H9 (cell line): Measurements from ENCODE around the gene LARP4B. TPM values are rescaled to one million over a fixed set of nuclear protein-coding genes. Genes with fewer than 3 reads are reported as not detected.

Experiments
- DNase-seq: peaks from one replicate; pipeline ENCODE4 v3.0.0-alpha.2; 2017
- H2AFZ ChIP-seq: one replicate; pipeline ENCODE4 v1.6.1; 2013; ENCODE audit warnings: mild to moderate bottlenecking, low read length, control low read depth, moderate library complexity
- H2AK5ac ChIP-seq: 2 replicates; pipeline ENCODE4 v1.6.1; 2013; ENCODE audit warnings: low read length, control low read depth, mixed read lengths; ENCODE audit not compliant: insufficient read length
- H2BK120ac ChIP-seq: one replicate; pipeline ENCODE4 v1.6.1; 2013; ENCODE audit warnings: low read depth, mild to moderate bottlenecking, low read length, control low read depth, inconsistent platforms; ENCODE audit not compliant: poor library complexity, severe bottlenecking
- H2BK12ac ChIP-seq: 2 replicates; pipeline ENCODE4 v1.6.1; 2013; ENCODE audit warnings: low read length, control low read depth, mixed read lengths, low read depth; ENCODE audit not compliant: insufficient read length
- H2BK15ac ChIP-seq: 2 replicates; pipeline ENCODE4 v1.6.1; 2013; ENCODE audit warnings: low read depth, low read length, control low read depth
- H2BK20ac ChIP-seq: one replicate; pipeline ENCODE4 v1.6.1; 2013; ENCODE audit warnings: low read depth, mild to moderate bottlenecking, low read length, control low read depth, inconsistent platforms; ENCODE audit not compliant: poor library complexity, severe bottlenecking
- H2BK5ac ChIP-seq: 2 replicates; pipeline ENCODE4 v1.6.1; 2013; ENCODE audit warnings: low read length, control low read depth, mixed read lengths; ENCODE audit not compliant: insufficient read length
- H3K14ac ChIP-seq: 2 replicates; pipeline ENCODE4 v1.6.1; 2013; ENCODE audit warnings: low read length, control low read depth; ENCODE audit not compliant: insufficient read depth
- H3K18ac ChIP-seq: 2 replicates; pipeline ENCODE4 v1.6.1; 2013; ENCODE audit warnings: low read depth, mild to moderate bottlenecking, mixed read lengths, low read length, control low read depth; ENCODE audit not compliant: insufficient read length
- H3K23ac ChIP-seq: 2 replicates; pipeline ENCODE4 v1.6.1; 2013; ENCODE audit warnings: low read length, control low read depth, mixed read lengths, low read depth; ENCODE audit not compliant: insufficient read length
- H3K23me2 ChIP-seq: 2 replicates; pipeline ENCODE4 v1.6.1; 2013; ENCODE audit warnings: low read depth, mild to moderate bottlenecking, mixed read lengths, low read length, control low read depth; ENCODE audit not compliant: insufficient read length, poor library complexity, severe bottlenecking
- H3K27ac ChIP-seq: 2 replicates; pipeline ENCODE4 v1.5.1; 2013; ENCODE audit warnings: low read length, control low read depth, mixed read lengths, low read depth; ENCODE audit not compliant: insufficient read length
- H3K27me3 ChIP-seq: 2 replicates; pipeline ENCODE4 v1.6.1; 2013; ENCODE audit warnings: low read length, control low read depth, inconsistent platforms; ENCODE audit not compliant: insufficient read depth
- H3K4ac ChIP-seq: 2 replicates; pipeline ENCODE4 v1.6.1; 2013; ENCODE audit warnings: low read depth, mild to moderate bottlenecking, control low read depth, inconsistent platforms, low read length, moderate library complexity
- H3K4me1 ChIP-seq: 2 replicates; pipeline ENCODE4 v1.6.1; 2013; ENCODE audit warnings: low read length, control low read depth, inconsistent platforms; ENCODE audit not compliant: insufficient read depth
- H3K4me2 ChIP-seq: 2 replicates; pipeline ENCODE4 v1.6.1; 2013; ENCODE audit warnings: low read length, control low read depth, mixed read lengths; ENCODE audit not compliant: insufficient read length, insufficient read depth
- H3K56ac ChIP-seq: 2 replicates; pipeline ENCODE4 v1.6.1; 2013; ENCODE audit warnings: low read depth, mild to moderate bottlenecking, mixed read lengths, low read length, control low read depth; ENCODE audit not compliant: insufficient read length
- H3K79me1 ChIP-seq: 2 replicates; pipeline ENCODE4 v1.6.1; 2013; ENCODE audit warnings: low read depth, mild to moderate bottlenecking, moderate library complexity, low read length, control low read depth, inconsistent platforms; ENCODE audit not compliant: insufficient read depth, poor library complexity, severe bottlenecking
- H3K79me2 ChIP-seq: 2 replicates; pipeline ENCODE4 v1.6.1; 2013; ENCODE audit warnings: low read length, control low read depth, inconsistent platforms; ENCODE audit not compliant: insufficient read depth
- H3K9ac ChIP-seq: 2 replicates; pipeline ENCODE4 v1.6.1; 2013; ENCODE audit warnings: low read length, control low read depth, mixed read lengths; ENCODE audit not compliant: insufficient read length; ENCODE audit errors: extremely low read depth
- H3K9me3 ChIP-seq: one replicate; pipeline ENCODE4 v1.6.1; 2013; ENCODE audit warnings: low read depth, low read length, inconsistent platforms; ENCODE audit not compliant: control insufficient read depth
- H3T11ph ChIP-seq: one replicate; pipeline ENCODE4 v1.6.1; 2013; ENCODE audit warnings: mild to moderate bottlenecking, low read length, control low read depth, inconsistent platforms
- H4K20me1 ChIP-seq: one replicate; pipeline ENCODE4 v1.6.1; 2013; ENCODE audit not compliant: control insufficient read depth, insufficient read length, insufficient read depth
- H4K5ac ChIP-seq: 2 replicates; pipeline ENCODE4 v1.6.1; 2013; ENCODE audit warnings: low read depth, mild to moderate bottlenecking, mixed read lengths, low read length, control low read depth; ENCODE audit not compliant: insufficient read length
- H4K8ac ChIP-seq: replicated peaks from 2 replicates; pipeline ENCODE4 v1.6.1; 2013; ENCODE audit warnings: low read length, control low read depth, mixed read lengths, low read depth; ENCODE audit not compliant: insufficient read length
- H4K91ac ChIP-seq: 2 replicates; pipeline ENCODE4 v1.6.1; 2013; ENCODE audit warnings: low read depth, mild to moderate bottlenecking, moderate library complexity, mixed read lengths, low read length, control low read depth; ENCODE audit not compliant: insufficient read length
- H3K27ac Mint-ChIP-seq, 3 experiments: 2 replicates in 2 of 3; 3 replicates in 1 of 3; pipeline ENCODE4 v1.8.0; 2020 to 2021; ENCODE audit warnings: mixed read lengths in 3 of 3, mild to moderate bottlenecking in 1 of 3, moderate library complexity in 1 of 3
- H3K27me3 Mint-ChIP-seq: 2 replicates; pipeline ENCODE4 v1.8.0; 2021; ENCODE audit warnings: low read depth, mild to moderate bottlenecking, moderate library complexity, mixed read lengths
- H3K36me3 Mint-ChIP-seq, 3 experiments: 2 replicates in 2 of 3; 3 replicates in 1 of 3; pipeline ENCODE4 v1.8.0; 2020 to 2021; ENCODE audit warnings: low read depth in 3 of 3, mixed read lengths in 3 of 3; ENCODE audit not compliant: insufficient read depth in 1 of 3
- H3K4me1 Mint-ChIP-seq, 2 experiments: 2 replicates each; pipeline ENCODE4 v1.8.0; 2020; ENCODE audit warnings: mixed read lengths in 2 of 2
- H3K4me3 Mint-ChIP-seq, 2 experiments: 2 replicates in 1 of 2; 3 replicates in 1 of 2; pipeline ENCODE4 v1.8.0; 2020 to 2021; ENCODE audit warnings: mild to moderate bottlenecking in 2 of 2, mixed read lengths in 2 of 2, moderate library complexity in 1 of 2
- H3K9me3 Mint-ChIP-seq, 2 experiments: 2 replicates in 1 of 2; 3 replicates in 1 of 2; pipeline ENCODE4 v1.8.0; 2020; ENCODE audit warnings: mild to moderate bottlenecking in 2 of 2, mixed read lengths in 2 of 2, moderate library complexity in 1 of 2
- CTCF ChIP-seq: fragments of 200-600 bp; sonication (generic); conservative IDR thresholded peaks from 3 replicates; pipeline ENCODE4 v1.8.0; 2021; ENCODE audit warnings: antibody characterized with exemption, mild to moderate bottlenecking
- WGBS: extraction: QIAGEN DNeasy Blood & Tissue Kit; methylation state at CpG from one replicate; pipeline ENCODE4 v1.1.7; 2013; ENCODE audit warnings: missing lambda C conversion rate, low lambda C conversion rate, mixed read lengths; ENCODE audit not compliant: insufficient read length; ENCODE audit errors: extremely low coverage; 5-methylcytosine and 5-hydroxymethylcytosine counted together
- total RNA-seq: library from RNA; stranded (reverse); gene quantifications from 2 replicates; pipeline ENCODE4 v1.2.1, GENCODE V29; 2021

The LARP4B gene
- total RNA-seq, 1 experiment from 2014 or later, result 88.9 TPM

- no CpG with 5 or more reads among the region's 12 CpGs for WGBS
Observed at GRCh38 chr10:822661-823367, 108.7 kb downstream of the LARP4B start.

More at GRCh38 chr10:822661-823367, 108.7 kb downstream of the LARP4B start:
- H3K18ac ChIP-seq, result no peak overlapping the region
- H3K27me3 ChIP-seq, result no peaks in the 10 kb centered on the region
- no peak overlapping the region for H2AFZ ChIP-seq
- H2BK120ac ChIP-seq, result no peak overlapping the region
- H3K4me1 ChIP-seq, result no peaks in the 10 kb centered on the region
- no peak overlapping the region for H3K4me2 ChIP-seq
- H3T11ph ChIP-seq, result no peak overlapping the region
- H3K4me3 Mint-ChIP-seq, result no peak overlapping the region
- H3K14ac ChIP-seq, result no peak overlapping the region
- no peak overlapping the region for H3K27ac Mint-ChIP-seq
- no peak overlapping the region for H2BK20ac ChIP-seq
- no peak overlapping the region for H4K5ac ChIP-seq
- H2AK5ac ChIP-seq, result no peak overlapping the region
- H2BK12ac ChIP-seq, result no peak overlapping the region
- H3K4me1 Mint-ChIP-seq, result no peaks in the 10 kb centered on the region
- no peak for TF ChIP-seq CTCF
- H3K9me3 Mint-ChIP-seq, result no peaks in the 10 kb centered on the region
- no peak overlapping the region for H2BK5ac ChIP-seq
- no peak overlapping the region for H3K27ac ChIP-seq
- H3K56ac ChIP-seq, result no peak overlapping the region
- no peaks in the 10 kb centered on the region; the same call in 1 of the 2 replicates for H3K27me3 Mint-ChIP-seq
- H3K79me1 ChIP-seq, result no peaks in the 10 kb centered on the region
- no peak for DNase-seq
- no peaks in the 10 kb centered on the region for H3K9me3 ChIP-seq
- H2BK15ac ChIP-seq, result no peak overlapping the region
- peaks cover 27 to 87% (median 69%) of the 10 kb centered on the region in 3 experiments; a peak in 6 of 7 replicates for H3K36me3 Mint-ChIP-seq
- no peak overlapping the region for H4K91ac ChIP-seq
- no peaks in the 10 kb centered on the region for H4K20me1 ChIP-seq
- no peak overlapping the region for H3K9ac ChIP-seq
- no peak overlapping the region for H3K23ac ChIP-seq
- H3K23me2 ChIP-seq, result no peaks in the 10 kb centered on the region
- no peaks in the 10 kb centered on the region for H3K79me2 ChIP-seq
- no peak overlapping the region for H4K8ac ChIP-seq
- H3K4ac ChIP-seq, result no peak overlapping the region
